GM10847 (cell line): ENCODE measurements around the gene FBXL16.

Experiments used
- POLR2A ChIP-seq: IDR thresholded peaks from 2 replicates; pipeline ENCODE4 v1.6.1; 2011; ENCODE audit not compliant: insufficient read length; ENCODE audit errors: extremely low read depth

The FBXL16 gene

DNA sequence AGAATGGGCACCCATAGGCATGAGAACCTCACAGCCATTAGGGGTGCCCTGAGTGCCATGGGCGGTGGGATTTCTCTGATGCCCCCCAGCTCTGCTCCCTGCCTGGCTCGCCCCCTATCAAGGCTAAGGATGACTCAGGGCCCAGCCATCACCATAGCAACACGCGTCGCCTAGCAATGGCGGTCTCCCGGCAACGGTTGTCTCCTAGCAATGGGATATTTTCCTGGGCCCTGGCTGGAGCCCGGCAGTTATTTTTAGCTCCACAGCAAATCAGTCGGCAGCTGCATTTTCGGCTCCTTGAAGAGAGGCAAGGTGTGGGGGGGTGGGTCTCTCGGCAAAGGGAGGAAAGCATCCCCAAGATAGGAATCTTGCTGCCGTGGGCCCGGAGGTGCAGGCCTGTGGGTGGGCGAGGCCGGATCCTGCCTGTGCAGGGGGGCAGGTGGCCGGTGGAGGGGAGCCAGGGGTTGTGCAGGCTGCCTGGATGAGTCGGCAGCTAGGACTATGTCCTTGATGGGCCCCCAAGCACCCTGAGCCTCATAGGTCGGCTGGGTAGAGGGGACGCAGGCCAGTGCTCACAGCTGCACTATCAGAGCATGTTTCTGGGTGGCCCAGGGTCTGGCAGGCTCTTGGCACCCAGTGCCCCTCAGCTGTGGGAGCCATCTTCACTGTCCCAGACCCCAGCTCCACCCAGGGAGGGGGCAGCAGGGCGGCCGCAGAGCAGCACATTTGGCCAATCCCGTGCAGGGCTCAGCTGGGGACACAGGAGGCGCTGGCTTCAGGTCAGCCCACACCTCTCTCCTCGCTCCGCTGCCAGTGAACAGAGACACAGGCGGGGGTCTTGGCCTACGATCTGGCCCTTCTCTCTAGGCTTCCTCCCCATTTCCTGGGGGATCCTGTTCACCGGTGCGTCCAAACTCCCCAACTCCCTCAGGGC lies 4.2 kb upstream of the FBXL16 start:
- TF ChIP-seq POLR2A = no peak

- no peak for TF ChIP-seq POLR2A
These were observed 3.4 kb upstream of the FBXL16 start for GRCh38 chr16:708959-709358.

GRCh38 chr16:708019-708418 lies 2.4 kb upstream of the FBXL16 start:
- no peak for TF ChIP-seq POLR2A

GRCh38 chr16:707062-707538 lies 1.5 kb upstream of the FBXL16 start:
- no peak for TF ChIP-seq POLR2A

DNA sequence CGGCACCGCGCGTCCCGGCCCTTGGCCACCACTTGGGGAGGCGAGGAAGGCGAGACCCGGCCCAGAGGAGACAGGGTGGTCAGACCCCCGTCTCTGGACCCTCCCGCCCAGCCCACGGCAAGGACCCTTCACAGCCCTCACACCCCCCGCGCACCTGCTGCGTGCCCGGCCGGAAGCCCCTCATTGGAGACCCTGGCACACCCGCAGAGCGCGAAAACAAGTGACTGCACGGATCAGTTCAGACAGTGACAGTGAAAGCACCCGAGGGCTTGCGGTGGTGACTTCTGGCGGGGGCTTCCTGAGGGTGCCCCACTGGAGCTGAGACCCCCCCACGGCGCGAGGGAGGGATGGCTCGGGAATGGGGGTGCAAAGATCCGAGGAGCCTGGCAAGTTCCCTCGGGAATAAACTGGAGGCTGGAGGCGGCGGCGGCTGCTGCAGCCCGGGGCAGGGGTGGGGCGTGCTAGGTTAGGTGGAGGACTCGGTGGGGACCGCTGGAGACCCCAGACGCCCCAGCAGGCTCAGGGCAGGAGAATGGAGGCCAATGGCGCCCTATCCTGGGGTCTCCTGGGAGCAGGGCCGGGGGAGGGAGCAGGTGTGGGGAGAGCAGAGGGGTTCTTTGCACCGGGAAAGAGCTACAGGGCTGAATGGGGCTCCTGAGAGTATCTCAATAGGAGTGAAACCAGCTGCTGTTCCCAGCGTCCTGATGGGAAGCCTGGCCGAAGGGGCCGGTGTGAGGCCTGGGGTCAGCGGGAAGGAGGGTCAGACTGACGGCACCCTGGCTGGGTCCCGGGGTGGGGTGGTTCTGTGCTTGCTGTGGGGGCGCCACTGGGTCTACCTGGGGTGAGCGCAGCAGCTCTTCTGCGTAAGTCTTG lies 824 bp upstream of the FBXL16 start:
- TF ChIP-seq POLR2A = no peak

DNA sequence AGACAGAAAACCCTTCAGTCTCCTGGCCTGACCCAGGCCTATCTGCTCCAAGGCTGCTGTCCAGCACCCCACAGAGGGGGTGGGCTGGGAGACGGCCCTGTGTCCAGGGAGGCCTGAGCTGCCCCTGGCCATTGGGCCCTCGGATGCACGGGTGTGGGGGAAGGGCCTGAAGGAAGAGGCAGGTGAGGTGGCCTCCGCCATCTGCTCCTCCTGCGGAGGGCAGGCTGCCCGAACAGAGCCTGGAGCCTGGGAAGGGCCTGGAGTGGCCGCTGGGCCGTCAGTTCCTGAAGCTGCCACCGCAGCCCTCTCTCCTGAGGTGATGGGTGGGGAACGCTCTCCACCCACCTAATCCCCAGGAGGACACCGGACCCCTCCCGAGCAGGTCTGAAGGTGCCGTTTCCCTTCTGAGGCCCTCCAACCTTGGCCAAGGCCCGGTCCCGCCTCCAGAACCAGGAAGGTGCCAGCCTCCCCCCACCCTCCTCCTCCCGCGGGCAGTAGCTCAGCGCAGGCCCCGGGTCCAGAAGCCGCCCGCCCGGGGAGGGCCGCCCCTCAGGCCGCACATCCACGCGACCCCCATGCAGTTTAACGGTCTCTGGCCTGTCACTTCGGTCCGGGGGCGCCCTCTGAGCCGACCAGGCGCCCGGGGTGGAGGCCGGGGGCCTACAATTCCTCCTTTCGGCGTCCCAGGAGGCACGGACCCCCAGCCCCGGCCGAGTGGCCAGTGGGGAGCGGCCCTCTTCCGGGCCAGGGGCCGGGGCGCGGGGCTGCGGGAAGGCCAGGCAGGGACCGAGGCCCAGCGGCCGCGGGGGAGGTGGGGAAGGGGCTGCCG lies 835 bp downstream of the FBXL16 start:
- TF ChIP-seq POLR2A = no peak

- no peak for TF ChIP-seq POLR2A
These were observed 1.6 kb downstream of the FBXL16 start for GRCh38 chr16:704047-704446.

DNA sequence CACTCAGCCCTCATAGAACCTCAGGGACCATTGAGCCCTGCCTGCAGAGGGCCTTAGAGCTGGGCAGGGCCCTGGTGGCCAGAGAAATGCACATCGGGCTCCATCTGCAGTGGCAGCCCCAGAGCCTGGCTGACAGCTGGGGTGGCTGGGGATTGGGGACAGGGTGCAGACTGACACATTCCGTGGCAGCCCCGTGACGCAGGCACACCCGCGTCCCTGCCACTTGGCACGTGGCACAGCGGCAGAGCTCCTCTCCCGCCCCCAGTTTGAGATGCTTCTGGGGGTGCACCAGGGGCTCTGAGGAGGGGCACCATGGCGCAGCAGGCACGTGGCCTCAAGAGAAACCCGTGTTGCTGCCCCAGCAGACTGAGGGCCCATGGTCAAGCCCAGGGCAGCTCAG lies 2.2 kb downstream of the FBXL16 start:
- TF ChIP-seq POLR2A = no peak

DNA sequence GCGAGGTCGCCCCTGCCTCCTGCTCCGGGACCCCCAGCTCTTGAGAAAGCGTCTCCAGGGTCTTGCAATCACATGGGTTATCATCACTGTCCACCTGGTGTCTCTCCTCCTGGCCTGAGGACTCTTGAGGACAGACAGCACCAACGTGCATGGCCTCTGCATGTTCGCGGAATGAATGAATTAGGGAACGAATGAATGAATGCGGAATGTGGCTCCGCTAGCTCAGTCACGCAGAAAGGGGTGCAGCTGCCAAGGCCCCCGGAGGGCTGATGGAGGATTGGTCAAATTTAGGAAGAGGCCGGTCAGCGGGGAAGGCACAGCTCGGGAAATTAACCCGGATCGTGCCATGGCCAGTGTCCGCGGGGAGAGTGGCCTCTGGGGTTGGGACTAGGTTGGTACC lies 3.3 kb downstream of the FBXL16 start:
- TF ChIP-seq POLR2A = no peak

- TF ChIP-seq POLR2A = no peak
These were observed 4.7 kb downstream of the FBXL16 start for GRCh38 chr16:700684-701584.

DNA sequence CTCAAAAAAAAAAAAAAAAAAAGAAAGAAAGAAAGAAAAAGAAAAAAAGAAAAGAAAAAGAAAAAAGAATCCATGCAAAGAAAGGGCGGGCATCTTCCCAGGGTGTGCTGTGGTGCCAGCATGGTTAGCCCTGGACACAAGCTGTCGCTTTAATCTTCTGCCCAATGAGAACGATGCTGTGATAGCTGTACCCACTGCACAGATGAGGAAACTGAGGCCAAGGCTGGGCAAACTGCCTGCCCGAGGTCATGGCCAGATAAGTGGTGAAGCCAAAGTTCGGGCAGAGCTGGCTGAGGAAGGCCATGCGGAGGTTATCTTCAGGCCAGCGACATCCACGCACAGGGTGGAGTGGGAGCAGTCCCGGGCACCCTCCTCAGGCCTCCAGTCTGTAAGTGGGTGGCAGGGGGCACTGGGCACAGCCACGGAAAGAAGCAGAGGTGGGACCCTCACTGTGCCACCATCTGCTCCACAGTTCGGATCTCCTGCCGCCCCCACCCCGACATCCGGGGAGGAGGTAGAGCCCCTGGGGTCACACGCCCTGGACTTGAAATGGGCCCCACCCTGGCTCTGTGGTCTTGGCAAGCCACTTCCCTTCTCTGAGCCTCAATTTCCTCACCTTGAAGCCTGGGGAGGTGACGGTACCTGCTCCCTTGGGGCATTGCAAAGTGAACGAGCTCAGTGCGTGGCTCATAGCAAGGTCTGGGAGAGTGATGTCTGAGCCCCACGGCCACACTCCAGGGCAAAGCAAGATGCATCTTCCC lies 6.5 kb downstream of the FBXL16 start:
- no peak for TF ChIP-seq POLR2A

DNA sequence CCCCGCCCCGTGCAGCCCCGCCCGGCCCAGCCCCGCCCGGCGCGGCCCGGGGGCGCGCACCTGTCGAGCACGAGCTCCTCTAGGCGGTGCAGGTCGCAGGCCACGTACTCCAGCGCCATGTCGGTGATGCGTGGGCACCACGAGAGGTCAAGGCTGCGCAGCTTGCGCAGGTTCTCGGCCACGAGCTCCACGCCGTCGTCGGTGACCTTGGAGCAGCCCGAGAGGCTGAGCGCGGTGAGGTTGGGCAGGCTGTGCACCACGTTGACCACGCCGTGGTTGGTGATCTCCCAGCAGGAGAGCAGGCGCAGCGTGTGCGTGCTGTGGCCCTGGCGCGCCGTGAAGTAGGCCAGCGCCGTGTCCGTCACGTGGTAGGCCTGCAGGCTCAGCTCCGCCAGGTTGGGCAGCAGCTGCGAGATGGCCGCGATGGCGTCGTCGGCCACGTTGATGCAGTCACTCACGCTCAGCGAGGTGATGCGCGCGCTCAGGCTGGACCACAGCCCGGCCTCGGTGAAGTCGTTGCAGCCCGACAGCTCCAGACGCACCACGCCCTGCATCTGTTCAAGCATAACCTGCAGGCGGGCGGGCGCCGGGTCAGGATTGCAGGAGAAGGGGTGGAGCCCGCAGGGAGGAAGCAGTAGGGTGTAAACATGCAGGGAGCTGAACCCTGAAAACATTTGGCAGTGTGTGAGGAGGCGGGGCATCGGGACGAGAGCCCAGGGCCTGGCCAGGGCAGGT lies 10.1 kb downstream of the FBXL16 start:
- TF ChIP-seq POLR2A = peak; percentile 39
